GM21619 (cell line): Measurements from ENCODE around the gene CDKN2C.
"Not testable (repeated sequence)": the region's sequence is repeated elsewhere in the genome, so short reads cannot be mapped to it uniquely, and the experiment has no call there.

Source experiments
- ATAC-seq: cut with Tn5 transposase; IDR thresholded peaks from one replicate; pipeline ENCODE4 v1.9.1; 2021; ENCODE audit not compliant: unreplicated experiment

Gene CDKN2C

GRCh38 chr1:50978144-50978851 is 8.3 kb downstream of the CDKN2C start:
- ATAC-seq: peak; percentile 34

- ATAC-seq: no peak
These were observed 9.1 kb downstream of the CDKN2C start for GRCh38 chr1:50978852-50979781.

- no peak for ATAC-seq
These were observed 9.9 kb downstream of the CDKN2C start for GRCh38 chr1:50979937-50980336.

DNA sequence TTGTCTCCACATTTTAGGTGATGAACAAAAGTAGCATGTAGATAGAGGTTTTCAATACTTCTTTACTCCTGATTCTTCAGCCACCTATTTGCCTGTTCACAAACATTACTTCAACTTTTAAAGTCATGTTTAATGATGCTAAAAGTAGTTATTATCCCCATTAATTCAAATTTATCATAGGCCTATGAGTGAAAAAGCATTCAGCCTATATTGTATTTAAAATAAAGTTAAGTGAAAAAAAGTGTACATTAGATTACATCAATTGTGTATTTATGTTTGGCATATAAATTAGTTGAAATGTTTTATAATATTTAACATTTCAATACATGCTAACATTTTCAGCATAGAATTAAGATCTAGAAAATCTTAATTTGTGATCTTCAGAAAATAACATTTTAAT is 10.5 kb downstream of the CDKN2C start:
- ATAC-seq: no peak

DNA sequence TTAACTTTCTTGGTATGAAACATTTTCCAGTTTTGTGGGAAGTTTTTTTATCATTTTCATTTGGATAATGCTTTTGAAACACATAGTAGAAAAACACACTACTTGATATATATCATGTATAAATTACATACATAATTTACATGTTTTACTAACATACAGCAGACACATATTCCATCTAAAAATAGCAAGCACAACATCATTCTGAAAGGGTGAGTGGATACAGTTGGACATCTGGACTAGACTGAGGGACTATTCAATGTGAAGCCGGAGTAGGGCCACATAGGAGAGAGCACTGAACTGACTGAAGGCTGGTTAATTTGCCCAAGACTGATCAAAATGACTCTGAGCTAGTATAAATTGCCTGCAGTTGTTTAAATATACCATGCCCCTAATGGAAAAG is 11.7 kb downstream of the CDKN2C start:
- ATAC-seq: no peak

DNA sequence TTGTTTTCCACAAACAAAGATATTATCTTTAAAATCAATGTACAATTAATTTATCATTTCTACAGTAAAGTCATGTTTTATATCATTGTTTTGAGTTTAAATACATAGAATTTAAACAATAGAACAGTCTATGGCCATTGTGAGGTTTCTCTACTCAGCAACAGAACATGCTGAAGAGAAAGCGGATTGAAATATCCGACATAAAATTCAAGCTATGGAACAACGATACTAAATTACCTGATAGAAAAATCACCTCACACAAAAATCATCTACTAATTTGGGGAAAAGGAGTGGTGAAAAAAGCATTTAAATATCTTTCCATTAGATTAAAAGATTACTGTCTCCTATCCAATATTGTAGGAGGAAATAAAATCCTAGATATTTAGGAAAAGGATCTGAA is 12.6 kb downstream of the CDKN2C start:
- ATAC-seq: no peak

GRCh38 chr1:50983219-50983802 is 13.3 kb downstream of the CDKN2C start:
- no peak for ATAC-seq

DNA sequence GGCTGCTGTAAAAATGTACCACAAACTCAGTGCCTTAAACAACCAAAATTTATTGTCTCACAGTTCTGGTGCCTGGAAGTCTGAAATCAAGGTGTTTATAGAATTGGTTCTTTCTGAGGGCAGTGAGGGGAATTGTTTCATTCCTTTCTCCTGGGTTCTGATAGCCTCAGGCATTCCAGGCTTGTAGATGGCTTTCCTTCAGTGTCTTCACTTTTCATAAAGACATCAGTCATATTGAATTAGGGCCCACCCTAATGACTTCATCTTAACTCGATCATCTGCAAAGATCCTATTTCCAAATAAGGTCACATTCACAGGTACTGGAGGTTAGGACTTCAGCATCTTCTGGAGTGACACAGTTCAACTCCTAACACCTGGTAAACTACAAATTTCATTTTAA is 15.0 kb downstream of the CDKN2C start:
- no peak for ATAC-seq

- ATAC-seq: no peak
These were observed 16.6 kb downstream of the CDKN2C start for GRCh38 chr1:50986653-50987052.

GRCh38 chr1:50989694-50990093 is 19.6 kb downstream of the CDKN2C start:
- no peak for ATAC-seq

DNA sequence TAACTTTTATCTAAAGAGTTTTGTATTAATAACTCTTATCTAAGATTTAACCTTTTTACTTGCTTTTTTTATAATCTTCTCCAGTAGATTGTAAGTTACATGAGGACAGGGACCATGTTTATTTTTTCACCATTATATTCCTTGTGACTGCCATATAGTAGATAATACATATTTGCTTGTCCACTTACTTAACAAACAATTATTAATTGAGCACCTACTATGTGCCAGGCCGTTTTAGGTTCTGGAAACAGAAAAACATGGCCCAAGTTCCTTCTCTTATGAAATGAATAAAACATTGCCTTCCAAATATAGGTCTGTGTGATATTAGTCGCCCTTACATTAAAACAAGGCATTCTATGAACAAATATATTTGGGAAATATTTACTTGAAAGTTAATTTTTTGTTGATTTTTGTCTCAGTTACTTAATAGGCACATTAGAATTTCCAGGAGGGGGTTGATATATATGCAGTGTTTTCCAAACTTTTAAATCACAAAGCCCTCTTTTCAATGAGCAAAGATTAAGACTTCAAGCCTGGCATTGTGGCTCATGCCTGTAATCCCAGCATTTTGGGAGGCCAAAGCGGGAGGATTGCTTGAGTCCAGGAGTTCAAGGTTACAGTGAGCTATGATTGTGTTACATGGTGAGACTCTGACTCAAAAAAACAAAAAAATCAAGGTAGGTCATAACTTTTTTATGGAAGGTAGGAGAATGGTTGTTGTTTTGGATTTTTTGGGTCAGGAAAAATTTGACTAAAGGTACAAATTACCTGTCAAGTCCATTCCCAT is 22.7 kb downstream of the CDKN2C start:
- no peak for ATAC-seq

DNA sequence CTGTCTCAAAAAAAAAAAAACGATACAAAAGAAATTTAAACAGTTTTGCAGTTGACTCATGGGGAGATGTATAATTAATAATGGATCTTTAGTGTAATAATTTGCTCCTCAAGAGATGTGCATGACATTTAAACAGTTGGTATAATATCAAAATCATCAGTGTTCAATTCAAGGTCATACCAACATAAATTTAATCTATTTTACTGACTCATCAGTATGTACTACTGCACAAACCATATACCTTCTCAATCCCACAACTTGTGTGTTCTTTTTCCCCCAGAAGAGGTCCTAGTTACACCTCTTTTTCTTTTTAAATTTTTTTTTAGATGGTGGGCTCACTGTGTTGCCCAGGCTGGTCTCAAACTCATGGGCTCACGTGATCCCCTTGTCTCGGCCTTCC is 23.6 kb downstream of the CDKN2C start:
- ATAC-seq: no peak

DNA sequence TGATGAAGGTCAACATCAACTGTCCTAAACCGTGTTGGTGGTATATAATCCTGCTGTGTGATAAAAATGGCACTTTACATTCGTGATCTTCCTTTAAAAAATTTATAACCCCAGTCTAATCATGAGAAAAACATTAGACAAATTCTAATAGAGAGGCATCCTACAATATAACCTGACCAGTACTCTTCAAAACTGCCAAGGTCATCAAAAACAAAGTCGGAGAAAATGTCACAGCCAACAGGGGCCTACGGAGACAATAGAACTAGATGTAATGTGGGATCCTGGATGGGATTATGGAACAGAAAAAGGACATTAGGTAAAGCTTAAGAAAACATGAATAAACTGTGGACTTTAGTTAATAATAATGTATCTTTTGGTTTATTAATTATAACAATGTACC is 25.0 kb downstream of the CDKN2C start:
- no peak for ATAC-seq

DNA sequence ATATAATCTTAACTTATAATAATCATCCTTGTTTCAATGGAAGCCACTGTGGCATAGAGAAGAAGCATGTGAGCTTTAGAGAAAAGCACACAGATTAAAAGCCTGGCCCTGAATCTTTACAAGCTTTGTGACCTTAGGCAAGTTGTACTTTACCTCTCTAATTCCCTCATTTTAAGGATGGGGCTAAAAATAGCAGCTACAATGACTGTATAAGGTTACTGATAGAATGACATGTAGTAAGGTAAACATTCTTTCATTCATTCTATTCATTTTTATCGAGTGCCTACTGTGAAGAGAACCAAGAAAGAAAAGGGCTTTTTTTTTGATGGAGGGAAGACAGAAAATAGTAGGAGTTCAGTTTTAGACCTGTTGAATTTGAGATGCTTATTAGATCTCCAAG is 25.6 kb downstream of the CDKN2C start:
- ATAC-seq: no peak

GRCh38 chr1:50996083-50996482 is 26.0 kb downstream of the CDKN2C start:
- no peak for ATAC-seq

DNA sequence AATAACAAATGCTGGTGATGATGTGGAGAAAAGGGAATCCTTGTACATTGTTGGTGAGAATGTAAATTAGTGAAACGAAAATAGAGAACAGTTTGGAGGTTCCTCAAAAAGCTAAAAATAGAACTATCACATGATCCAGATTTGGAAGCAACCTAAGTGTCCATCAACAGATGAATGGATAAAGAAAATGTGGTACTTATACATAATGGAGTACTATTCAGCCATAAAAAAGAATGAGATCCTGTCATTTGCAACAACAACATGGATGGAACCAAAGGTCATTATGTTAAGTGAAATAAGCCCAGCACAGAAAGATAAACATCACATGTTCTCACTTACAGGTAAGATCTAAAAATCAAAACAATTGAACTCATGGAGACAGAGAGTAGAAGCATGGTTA is 29.3 kb downstream of the CDKN2C start:
- ATAC-seq: not testable (repeated sequence)

- ATAC-seq: peak; percentile 89
These were observed 30.1 kb downstream of the CDKN2C start for GRCh38 chr1:51000160-51000559.

DNA sequence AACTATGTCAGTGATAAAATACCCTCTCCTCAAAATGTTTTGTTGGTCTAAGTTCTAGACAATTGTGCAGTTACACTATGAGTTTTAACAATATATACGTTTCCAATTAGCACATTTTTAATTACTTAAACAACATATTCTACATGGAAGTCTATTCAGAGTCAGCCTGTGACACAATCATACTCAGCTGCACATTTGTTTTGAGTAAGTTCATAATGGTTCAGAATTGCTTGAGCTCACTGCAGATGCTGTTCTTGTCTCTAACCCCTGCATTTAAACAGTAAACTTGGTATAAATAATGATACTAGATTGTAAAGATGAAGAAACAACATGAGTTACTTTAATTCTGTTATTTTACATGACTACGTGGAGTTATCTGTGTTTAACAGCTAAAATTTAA is 30.6 kb downstream of the CDKN2C start:
- no peak for ATAC-seq

DNA sequence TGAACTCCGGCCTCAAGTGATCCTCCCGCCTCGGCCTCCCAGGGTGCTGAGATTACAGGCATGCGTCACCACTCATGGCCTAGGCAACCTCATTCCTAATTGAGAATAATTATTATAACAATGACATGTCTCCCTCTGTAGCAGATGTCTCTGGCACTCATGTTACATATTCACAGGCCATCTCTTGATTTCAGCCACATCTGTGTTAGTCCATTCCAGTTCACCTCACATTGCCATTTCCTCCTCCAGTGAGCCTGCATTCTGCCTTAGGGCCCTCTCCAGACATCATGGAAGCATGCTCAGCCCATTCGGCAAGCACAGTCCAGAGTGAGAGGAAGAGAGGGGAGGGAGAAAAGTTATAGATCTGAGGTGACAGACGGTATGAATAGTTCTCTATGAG is 32.5 kb downstream of the CDKN2C start:
- no peak for ATAC-seq

- ATAC-seq: not testable (repeated sequence)
These were observed 35.5 kb downstream of the CDKN2C start for GRCh38 chr1:51005549-51005948.

GRCh38 chr1:51009381-51009780 is 39.3 kb downstream of the CDKN2C start:
- ATAC-seq: no peak
